GM21737 (cell line): ENCODE data around the gene TSNAX.
"Not testable (repeated sequence)": the region's sequence is repeated elsewhere in the genome, so short reads cannot be mapped to it uniquely, and the experiment has no call there.

ENCODE experiments used
- ATAC-seq: cut with Tn5 transposase; IDR thresholded peaks from one replicate; pipeline ENCODE4 v1.9.1; 2021; ENCODE audit warnings: mild to moderate bottlenecking, moderate library complexity; ENCODE audit not compliant: unreplicated experiment

The TSNAX gene

GRCh38 chr1:231558708-231559185 is 30.3 kb downstream of the TSNAX start:
- no peak for ATAC-seq

- ATAC-seq = no peak
Measured at GRCh38 chr1:231561647-231562383, 33.3 kb downstream of the TSNAX start.

- ATAC-seq = no peak
Measured at GRCh38 chr1:231563247-231563646, 34.8 kb downstream of the TSNAX start.

- ATAC-seq = no peak
Measured at GRCh38 chr1:231564373-231564772, 35.9 kb downstream of the TSNAX start.

GRCh38 chr1:231566496-231566895 is 38.0 kb downstream of the TSNAX start:
- no peak for ATAC-seq

GRCh38 chr1:231570262-231570661 is 41.8 kb downstream of the TSNAX start:
- not testable (repeated sequence) for ATAC-seq

GRCh38 chr1:231571904-231572303 is 43.4 kb downstream of the TSNAX start:
- ATAC-seq = no peak

- no peak for ATAC-seq
Measured at GRCh38 chr1:231575472-231575871, 47.0 kb downstream of the TSNAX start.

GRCh38 chr1:231576804-231577718 is 48.6 kb downstream of the TSNAX start:
- ATAC-seq = no peak

- no peak for ATAC-seq
Measured at GRCh38 chr1:231580874-231581273, 52.4 kb downstream of the TSNAX start.

GRCh38 chr1:231581859-231582258 is 53.4 kb downstream of the TSNAX start:
- no peak for ATAC-seq

GRCh38 chr1:231583376-231583775 is 54.9 kb downstream of the TSNAX start:
- no peak for ATAC-seq

GRCh38 chr1:231584117-231584516 is 55.6 kb downstream of the TSNAX start:
- no peak for ATAC-seq

- no peak for ATAC-seq
Measured at GRCh38 chr1:231584921-231585320, 56.5 kb downstream of the TSNAX start.

GRCh38 chr1:231590453-231591198 is 62.2 kb downstream of the TSNAX start:
- no peak for ATAC-seq

GRCh38 chr1:231591466-231591865 is 63.0 kb downstream of the TSNAX start:
- ATAC-seq = no peak

- ATAC-seq = no peak
Measured at GRCh38 chr1:231592809-231593208, 64.3 kb downstream of the TSNAX start.

- not testable (repeated sequence) for ATAC-seq
Measured at GRCh38 chr1:231593264-231593663, 64.8 kb downstream of the TSNAX start.

GRCh38 chr1:231594123-231594522 is 65.7 kb downstream of the TSNAX start:
- no peak for ATAC-seq

GRCh38 chr1:231594749-231595148 is 66.3 kb downstream of the TSNAX start:
- ATAC-seq = no peak

GRCh38 chr1:231596337-231596791 is 67.9 kb downstream of the TSNAX start:
- no peak for ATAC-seq
